Measurements from ENCODE around the gene FOXP2. TPM values are rescaled to one million over a fixed set of nuclear protein-coding genes. Genes with fewer than 3 reads are reported as not detected.

The FOXP2 gene
- polyA plus RNA-seq, 3 donors, result not detected

- no peak for DNase-seq
- no CpG with 5 or more reads among the region's 1 CpG for WGBS (ENCODE audit: insufficient coverage)
- Histone ChIP-seq H3K4me3 (replicated peaks in 1 of 3; ENCODE audit: low read depth in 2 of 3, low read length in 3 of 3) (no peak overlapping the region), H3K27me3 (ENCODE audit: control insufficient read depth in 2 of 2, insufficient read depth in 2 of 2, low read length in 2 of 2) (no peaks in the 10 kb centered on the region), H2AFZ (ENCODE audit: insufficient read depth, low read depth, low read length, poor library complexity, severe bottlenecking) (no peak overlapping the region), H3K27ac (ENCODE audit: low read depth in 1 of 2, low read length in 2 of 2) (no peak overlapping the region), H4K20me1 (ENCODE audit: insufficient read depth, low read length) (no peaks in the 10 kb centered on the region), H3K36me3 (replicated peaks in 1 of 2; ENCODE audit: control insufficient read depth in 1 of 2, insufficient read depth in 2 of 2, low read length in 2 of 2) (no peaks in the 10 kb centered on the region), H3K9me3 (replicated peaks in 1 of 2; ENCODE audit: control insufficient read depth in 1 of 2, insufficient read depth in 1 of 2, low read length in 2 of 2) (no peaks in the 10 kb centered on the region), H3K4me1 (ENCODE audit: control insufficient read depth in 1 of 2, insufficient read depth in 2 of 2, low read length in 2 of 2) (no peaks in the 10 kb centered on the region), H3K79me2 (ENCODE audit: insufficient read depth, low read length) (no peaks in the 10 kb centered on the region), H3K9ac (ENCODE audit: insufficient read depth, low read length, poor library complexity, severe bottlenecking) (no peak overlapping the region), H3K4me2 (replicated peaks; ENCODE audit: extremely low read depth, low read length, poor library complexity, severe bottlenecking) (no peak overlapping the region)
- Mint-ChIP-seq H3K27me3 (ENCODE audit: low read depth in 3 of 3) (no peaks in the 10 kb centered on the region), H3K9me3 (peaks cover 0 to 4% (median 0%) of the 10 kb centered on the region in 7 donors), H3K4me1 (no peaks in the 10 kb centered on the region), H3K27ac (no peak overlapping the region), H3K4me3 (no peak overlapping the region), H3K36me3 (no peaks in the 10 kb centered on the region)
- intact Hi-C loops (cut with micrococcal nuclease), result no loop called here
- TF ChIP-seq CTCF (IDR thresholded peaks at IDR 0.05), result no peak
Observed at GRCh38 chr7:114519240-114519639, 104.6 kb downstream of the FOXP2 start.

- intact Hi-C loops (cut with micrococcal nuclease), result no loop called here
- WGBS (ENCODE audit: insufficient coverage), result no CpG with 5 or more reads among the region's 1 CpG
- H3K4me1 ChIP-seq (ENCODE audit: control insufficient read depth in 1 of 2, insufficient read depth in 2 of 2, low read length in 2 of 2), result no peaks in the 10 kb centered on the region
Observed at GRCh38 chr7:114522081-114522480, 107.5 kb downstream of the FOXP2 start.

More at GRCh38 chr7:114522081-114522480, 107.5 kb downstream of the FOXP2 start:
- no peak overlapping the region for H3K4me3 Mint-ChIP-seq
- H3K4me1 Mint-ChIP-seq, result no peaks in the 10 kb centered on the region
- TF ChIP-seq CTCF (IDR thresholded peaks at IDR 0.05), result no peak
- peaks cover 0 to 4% (median 0%) of the 10 kb centered on the region in 7 donors for H3K9me3 Mint-ChIP-seq
- no peak overlapping the region for H3K9ac ChIP-seq (ENCODE audit: insufficient read depth, low read length, poor library complexity, severe bottlenecking)
- H3K79me2 ChIP-seq (ENCODE audit: insufficient read depth, low read length), result no peaks in the 10 kb centered on the region
- no peak overlapping the region for H3K27ac Mint-ChIP-seq
- no peaks in the 10 kb centered on the region for H3K9me3 ChIP-seq (replicated peaks in 1 of 2; ENCODE audit: control insufficient read depth in 1 of 2, insufficient read depth in 1 of 2, low read length in 2 of 2)
- peaks cover 0 to 1% (median 0%) of the 10 kb centered on the region in 3 donors for H3K27me3 Mint-ChIP-seq (ENCODE audit: low read depth in 3 of 3)
- H3K36me3 ChIP-seq (replicated peaks in 1 of 2; ENCODE audit: control insufficient read depth in 1 of 2, insufficient read depth in 2 of 2, low read length in 2 of 2), result no peaks in the 10 kb centered on the region
- no peaks in the 10 kb centered on the region for H4K20me1 ChIP-seq (ENCODE audit: insufficient read depth, low read length)
- no peak overlapping the region for H2AFZ ChIP-seq (ENCODE audit: insufficient read depth, low read depth, low read length, poor library complexity, severe bottlenecking)
- no peak overlapping the region for H3K4me2 ChIP-seq (replicated peaks; ENCODE audit: extremely low read depth, low read length, poor library complexity, severe bottlenecking)
- H3K27ac ChIP-seq (ENCODE audit: low read depth in 1 of 2, low read length in 2 of 2), result no peak overlapping the region
- H3K4me3 ChIP-seq (replicated peaks in 1 of 3; ENCODE audit: low read depth in 2 of 3, low read length in 3 of 3), result no peak overlapping the region
- H3K36me3 Mint-ChIP-seq, result no peaks in the 10 kb centered on the region
- H3K27me3 ChIP-seq (ENCODE audit: control insufficient read depth in 2 of 2, insufficient read depth in 2 of 2, low read length in 2 of 2), result no peaks in the 10 kb centered on the region
- no peak for DNase-seq
